Neural cell (in vitro differentiated cells): ENCODE results near the gene MYOF.

Experiments
- EP300 ChIP-seq: fragments of 450-650 bp; conservative IDR thresholded peaks from 2 replicates; pipeline ENCODE4 v1.6.1; 2014; ENCODE audit warnings: antibody characterized with exemption, mild to moderate bottlenecking, moderate library complexity; ENCODE audit not compliant: poor library complexity, severe bottlenecking
- EZH2 ChIP-seq: fragments of 200-600, 300-800 bp; shearing (Covaris generic), sonication (generic); IDR thresholded peaks from 2 replicates; pipeline ENCODE4 v1.6.1; 2014; ENCODE audit warnings: antibody characterized with exemption, low read length, borderline replicate concordance, mild to moderate bottlenecking; ENCODE audit not compliant: insufficient read depth, poor library complexity, severe bottlenecking
- POLR2AphosphoS5 ChIP-seq: IDR thresholded peaks from 2 replicates; pipeline ENCODE4 v1.6.1; 2012
- RAD21 ChIP-seq: fragments of 450-650 bp; conservative IDR thresholded peaks from 2 replicates; pipeline ENCODE4 v1.6.1; 2014; ENCODE audit warnings: antibody characterized with exemption, mild to moderate bottlenecking, moderate library complexity
- SMC3 ChIP-seq: fragments of 450-650 bp; conservative IDR thresholded peaks from 2 replicates; pipeline ENCODE4 v1.6.1; 2014; ENCODE audit warnings: antibody characterized with exemption, mild to moderate bottlenecking, moderate library complexity; ENCODE audit not compliant: poor library complexity
- TF ChIP-seq, protein P1 (sequence below): fragments of 450-650 bp; IDR thresholded peaks from 2 replicates; pipeline ENCODE4 v1.5.1; 2014; ENCODE audit warnings: antibody characterized with exemption, mild to moderate bottlenecking, moderate library complexity; ENCODE audit not compliant: poor library complexity, severe bottlenecking

DNA sequence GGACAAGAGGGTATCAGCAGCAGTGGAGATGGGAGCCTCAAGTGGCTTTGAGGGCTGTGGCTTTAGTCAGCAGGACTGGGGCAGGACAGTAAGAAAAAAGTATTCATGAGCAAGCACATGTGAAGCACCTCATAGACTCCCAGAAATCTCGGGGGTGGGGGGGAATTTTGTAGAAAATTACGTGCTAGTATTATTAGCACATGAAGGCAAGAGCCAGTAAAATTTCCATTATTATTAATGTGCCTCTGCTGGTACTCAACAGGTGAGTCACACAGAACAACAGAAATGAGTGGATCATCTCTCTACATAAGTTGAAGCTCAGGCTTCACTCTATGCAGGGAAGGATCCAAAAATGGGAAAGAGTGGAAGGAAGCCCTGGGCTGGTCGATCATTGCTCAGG, 114.5 kb downstream of the MYOF start:
- TF ChIP-seq POLR2AphosphoS5 (no peak), SMC3 (no peak), RAD21 (no peak), EP300 (no peak), EZH2 (no peak)
- TF ChIP-seq, protein P1, sequence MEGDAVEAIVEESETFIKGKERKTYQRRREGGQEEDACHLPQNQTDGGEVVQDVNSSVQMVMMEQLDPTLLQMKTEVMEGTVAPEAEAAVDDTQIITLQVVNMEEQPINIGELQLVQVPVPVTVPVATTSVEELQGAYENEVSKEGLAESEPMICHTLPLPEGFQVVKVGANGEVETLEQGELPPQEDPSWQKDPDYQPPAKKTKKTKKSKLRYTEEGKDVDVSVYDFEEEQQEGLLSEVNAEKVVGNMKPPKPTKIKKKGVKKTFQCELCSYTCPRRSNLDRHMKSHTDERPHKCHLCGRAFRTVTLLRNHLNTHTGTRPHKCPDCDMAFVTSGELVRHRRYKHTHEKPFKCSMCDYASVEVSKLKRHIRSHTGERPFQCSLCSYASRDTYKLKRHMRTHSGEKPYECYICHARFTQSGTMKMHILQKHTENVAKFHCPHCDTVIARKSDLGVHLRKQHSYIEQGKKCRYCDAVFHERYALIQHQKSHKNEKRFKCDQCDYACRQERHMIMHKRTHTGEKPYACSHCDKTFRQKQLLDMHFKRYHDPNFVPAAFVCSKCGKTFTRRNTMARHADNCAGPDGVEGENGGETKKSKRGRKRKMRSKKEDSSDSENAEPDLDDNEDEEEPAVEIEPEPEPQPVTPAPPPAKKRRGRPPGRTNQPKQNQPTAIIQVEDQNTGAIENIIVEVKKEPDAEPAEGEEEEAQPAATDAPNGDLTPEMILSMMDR: no peak
